SKM-1 treated with dmso at 0.1 percent for 144 hours (cell line): ENCODE results near the gene NSL1.
"Not testable (repeated sequence)": the region's sequence is repeated elsewhere in the genome, so short reads cannot be mapped to it uniquely, and the experiment has no call there.

Source experiments
- DNase-seq: peaks from one replicate; lab custom pipeline; 2025; ENCODE audit not compliant: unreplicated experiment; lab: John Stamatoyannopoulos, UW

The NSL1 gene, protein sequence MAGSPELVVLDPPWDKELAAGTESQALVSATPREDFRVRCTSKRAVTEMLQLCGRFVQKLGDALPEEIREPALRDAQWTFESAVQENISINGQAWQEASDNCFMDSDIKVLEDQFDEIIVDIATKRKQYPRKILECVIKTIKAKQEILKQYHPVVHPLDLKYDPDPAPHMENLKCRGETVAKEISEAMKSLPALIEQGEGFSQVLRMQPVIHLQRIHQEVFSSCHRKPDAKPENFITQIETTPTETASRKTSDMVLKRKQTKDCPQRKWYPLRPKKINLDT

DNA sequence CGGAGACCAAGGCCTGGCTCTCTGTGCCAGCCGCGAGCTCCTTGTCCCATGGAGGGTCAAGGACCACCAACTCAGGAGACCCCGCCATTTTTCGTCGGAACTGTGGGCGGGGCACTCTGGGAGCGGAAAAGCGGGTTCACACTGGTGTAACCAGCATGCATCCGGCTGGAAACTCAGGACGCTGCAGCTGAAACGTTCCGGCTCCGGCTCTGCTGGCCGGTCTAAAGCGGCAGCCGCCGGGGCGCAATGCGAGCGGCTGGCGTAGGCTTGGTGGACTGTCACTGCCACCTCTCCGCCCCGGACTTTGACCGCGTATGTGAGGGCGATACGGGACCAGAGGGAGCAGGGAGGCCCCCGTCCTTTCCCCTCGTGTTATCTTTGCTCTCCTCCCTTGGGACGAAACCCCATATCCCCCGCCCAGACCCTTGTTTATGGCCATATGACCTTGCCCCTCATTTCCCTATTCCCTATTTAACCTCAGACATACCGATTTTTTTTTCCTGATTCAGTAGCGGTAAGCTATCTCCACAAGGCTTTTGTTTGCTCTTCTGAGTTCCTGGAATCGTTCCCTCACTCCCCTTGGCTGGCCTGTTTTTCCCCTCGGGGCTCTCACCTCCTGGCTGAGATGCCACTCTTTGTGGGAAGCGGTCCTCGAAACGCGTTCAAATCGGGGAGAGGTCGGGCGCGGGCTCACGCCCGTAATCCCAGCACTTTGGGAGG is at the start of gene NSL1, which contains the start of gene TATDN3:
Gene NSL1, minus strand, starts transcription at position 102 of the 720 bp plus-strand sequence. Its CDS starts 14 bp downstream, at position 88.
Gene TATDN3, plus strand, starts transcription at position 219 of the 720 bp plus-strand sequence. Its CDS starts 28 bp downstream, at position 247.
- DNase-seq, result peak; percentile 80

DNA sequence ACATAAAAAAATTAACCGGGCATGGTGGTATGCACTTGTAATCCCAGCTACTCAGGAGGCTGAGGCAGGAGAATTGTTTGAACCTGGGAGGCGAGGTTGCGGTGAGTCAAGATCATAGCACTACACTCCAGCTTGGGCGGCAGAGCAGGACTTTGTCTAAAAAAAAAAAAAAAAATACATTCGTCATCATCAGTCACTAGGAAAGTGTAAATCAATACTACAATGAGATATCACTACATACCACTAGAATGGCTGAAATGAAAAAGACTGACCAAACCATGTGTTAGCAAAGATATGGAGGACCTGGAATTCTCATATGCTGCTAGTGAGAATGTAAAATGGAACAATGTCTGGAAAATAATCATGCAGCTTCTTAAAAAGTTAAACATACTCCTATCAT is 46.6 kb upstream of the NSL1 start:
- no peak for DNase-seq

DNA sequence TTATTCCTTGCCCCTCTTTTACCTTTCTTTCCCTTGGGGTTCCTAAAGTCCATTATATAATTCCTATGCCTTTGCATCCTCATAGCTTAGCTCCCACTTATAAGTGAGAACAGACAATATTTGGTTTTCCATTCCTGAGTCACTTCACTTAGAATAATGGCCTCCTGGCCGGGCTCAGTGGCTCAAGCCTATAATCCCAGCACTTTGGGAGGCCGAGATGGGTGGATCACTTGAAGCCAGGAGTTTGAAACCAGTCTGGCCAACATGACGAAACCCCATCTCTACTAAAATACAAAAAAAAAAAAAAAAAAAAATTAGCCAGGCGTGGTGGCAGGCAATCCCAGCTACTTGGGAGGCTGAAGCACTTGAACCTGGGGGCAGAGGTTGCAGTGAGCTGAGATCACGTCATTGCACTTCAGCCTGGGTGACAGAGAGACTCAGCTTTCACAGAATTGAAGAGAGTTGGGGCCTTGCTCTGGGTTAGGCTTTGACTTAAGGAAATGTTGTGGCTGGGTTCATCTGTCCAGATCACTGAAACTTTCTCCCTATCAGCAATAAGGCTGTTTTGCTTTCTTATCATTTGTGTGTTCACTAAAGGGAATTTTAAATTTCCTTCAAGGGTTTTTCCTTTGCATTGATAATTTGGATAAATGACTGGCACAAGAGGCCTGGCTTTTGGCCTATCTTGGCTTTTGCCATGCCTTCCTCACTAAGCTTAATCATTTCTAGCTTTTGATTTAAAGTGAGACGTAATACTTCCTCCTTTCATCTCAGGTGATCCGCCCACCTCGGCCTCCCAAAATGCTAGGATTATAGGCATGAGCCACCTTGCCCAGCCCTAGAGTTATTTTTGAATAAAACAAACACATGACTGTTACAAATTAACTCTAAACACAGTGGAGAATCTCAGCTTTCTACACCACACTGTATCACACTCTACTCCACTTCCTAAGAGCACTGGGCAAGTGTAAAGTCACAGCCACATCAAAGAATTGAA is 41.9 kb upstream of the NSL1 start:
- not testable (repeated sequence) for DNase-seq

DNA sequence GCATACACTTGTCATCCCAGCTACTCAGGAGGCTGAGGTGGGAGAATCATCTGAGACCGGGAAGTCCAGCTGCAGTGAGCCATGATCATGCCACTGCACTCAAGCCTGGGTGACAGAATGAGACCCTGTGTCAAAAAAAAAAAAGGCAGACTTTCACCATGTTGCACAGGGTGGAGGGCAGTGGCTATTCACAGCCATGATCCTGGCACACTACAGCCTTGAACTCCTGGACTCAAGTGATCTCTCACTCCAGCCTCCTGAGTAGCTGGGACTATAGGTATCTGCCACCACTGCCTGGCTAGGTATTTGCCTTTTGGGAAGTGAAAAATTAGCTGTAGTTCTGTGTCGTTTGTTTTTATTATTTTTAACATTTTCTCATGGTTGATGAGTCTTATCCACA is 36.8 kb upstream of the NSL1 start:
- DNase-seq, result no peak

DNA sequence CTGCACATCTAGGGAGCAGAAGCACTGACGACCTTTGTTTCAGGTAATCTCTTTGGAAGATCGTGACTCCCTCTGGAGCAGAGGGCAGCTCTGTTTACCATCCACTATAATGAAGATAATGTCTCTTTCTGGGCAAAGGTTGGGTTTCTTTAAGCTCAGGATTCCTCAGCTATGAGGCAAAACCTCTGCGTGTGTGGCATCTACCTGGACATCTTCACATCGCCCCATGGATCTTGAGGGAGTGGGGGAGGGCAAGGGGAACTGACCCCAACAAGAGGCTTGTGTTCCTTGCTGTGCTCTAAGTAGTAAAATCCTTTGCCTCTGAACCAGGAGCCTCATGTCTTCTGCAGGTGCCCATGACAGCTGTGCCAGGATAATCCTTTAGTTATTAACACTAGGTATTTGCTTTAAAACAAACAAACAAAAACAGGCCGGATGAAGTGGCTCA is 36.3 kb upstream of the NSL1 start:
- no peak for DNase-seq

DNA sequence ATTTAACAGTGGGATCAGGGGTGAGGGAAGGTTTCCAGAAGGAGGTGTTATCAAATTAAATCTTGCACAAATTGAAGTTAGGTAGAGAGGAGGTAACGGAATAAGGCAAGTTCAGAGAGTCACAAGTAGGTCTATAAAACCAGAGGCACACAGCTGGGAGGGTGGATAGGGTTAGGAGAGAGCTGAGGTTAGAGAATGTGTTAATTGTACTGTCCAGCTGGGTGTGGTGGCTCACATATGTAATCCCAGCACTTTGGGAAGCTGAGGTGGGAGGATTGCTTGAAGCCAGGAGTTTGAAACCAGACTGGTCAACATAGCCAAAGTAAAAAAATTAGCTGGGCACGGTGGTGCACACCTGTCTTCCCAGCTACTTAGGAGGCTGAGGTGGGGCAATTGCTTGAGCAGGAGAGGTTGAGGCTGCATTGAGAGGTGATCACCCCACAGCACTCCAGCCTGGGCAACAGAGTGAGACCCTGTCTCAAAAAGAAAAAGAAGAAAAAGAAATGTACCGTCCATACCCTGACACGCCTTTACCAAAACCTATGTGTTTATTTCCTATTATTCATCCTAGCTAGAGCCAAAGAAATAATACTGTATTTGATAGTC is 35.7 kb upstream of the NSL1 start:
- DNase-seq, result no peak

DNA sequence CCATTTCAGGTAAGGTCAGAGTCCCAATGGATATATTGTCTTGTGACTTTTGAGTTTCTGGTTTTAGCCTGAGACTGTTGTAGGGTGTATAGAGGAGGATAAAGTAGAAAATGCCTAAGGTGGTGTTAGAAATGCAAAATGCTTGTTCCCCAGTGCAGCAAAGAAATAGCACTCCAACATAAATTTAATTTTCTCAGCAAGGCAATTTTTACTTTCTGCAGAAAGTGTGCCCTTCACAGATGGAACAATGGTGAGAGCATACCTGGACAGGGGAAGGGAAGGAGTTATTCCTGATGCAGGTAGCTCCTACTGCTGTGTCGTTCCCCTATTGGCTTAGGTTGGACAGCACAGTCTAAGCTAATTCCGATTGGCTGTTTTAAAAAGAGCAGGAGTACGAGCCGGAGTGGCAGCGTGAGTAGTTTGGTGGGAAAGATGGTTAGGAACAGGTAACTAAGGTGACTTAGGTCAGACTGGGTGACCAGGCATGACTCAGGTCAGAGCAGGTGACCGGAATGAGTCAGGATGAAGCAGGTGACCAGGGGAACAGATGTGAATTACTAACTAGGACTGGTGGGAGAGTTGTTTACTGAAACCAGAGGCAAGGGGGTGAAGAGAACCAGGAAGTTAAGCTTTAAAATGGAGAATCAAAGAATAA is 34.3 kb upstream of the NSL1 start:
- DNase-seq, result no peak

DNA sequence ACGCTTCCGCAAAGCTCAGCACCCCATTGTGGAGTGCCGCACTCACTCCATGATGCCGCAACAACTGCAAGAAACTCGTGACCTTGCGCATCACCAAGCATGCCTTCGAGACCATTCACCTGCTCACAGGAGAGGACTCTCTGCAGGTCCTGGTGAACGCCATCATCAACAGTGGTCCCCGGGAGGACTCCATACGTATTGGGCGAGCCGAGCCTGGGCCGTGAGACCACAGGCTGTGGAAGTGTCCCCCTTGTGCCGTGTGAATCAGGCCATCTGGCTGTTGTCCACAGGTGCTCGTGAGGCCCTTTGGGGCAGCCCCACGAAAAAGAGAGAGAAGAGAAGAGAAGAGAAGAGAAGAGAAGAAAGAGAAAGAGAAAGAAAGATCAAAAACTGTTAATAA is 32.6 kb upstream of the NSL1 start:
- DNase-seq, result no peak

DNA sequence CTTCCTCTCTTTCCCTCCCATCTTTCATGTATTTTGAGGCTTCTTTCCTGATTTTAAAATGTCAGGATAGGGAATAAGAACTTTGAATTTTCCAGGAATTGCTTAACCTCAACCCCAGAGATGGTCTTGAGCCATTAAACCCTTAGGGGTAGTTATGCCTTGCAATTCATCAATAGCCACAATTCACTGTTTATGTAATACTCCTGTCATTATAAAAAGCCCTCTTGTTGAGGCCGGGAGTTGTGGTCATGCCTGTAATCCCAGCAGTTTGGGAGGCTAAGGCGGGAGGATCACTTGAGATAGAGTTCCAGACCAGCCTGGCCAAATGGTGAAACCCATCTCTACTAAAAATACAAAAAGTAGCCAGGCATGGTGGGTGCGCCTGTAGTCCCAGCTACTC is 31.4 kb upstream of the NSL1 start:
- no peak for DNase-seq

DNA sequence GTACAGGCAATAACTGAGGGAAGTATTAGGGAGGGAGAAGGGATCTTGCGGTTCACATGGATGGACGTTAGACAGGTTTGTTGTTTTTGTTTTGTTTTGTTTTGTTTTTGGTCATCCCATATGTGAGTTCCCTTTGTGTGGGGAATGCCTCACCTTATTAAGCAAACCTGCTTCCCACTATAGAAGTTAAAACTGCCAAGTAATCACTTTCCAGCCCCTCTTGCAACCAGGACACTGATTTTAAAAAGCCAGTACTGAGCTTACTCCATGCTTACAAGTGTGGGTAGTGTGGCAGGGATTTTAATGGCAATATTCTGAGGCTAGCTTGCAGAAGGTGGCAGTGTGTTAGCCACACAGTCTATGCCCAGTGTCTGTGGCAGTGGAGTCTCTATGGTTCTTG is 29.4 kb upstream of the NSL1 start:
- no peak for DNase-seq

DNA sequence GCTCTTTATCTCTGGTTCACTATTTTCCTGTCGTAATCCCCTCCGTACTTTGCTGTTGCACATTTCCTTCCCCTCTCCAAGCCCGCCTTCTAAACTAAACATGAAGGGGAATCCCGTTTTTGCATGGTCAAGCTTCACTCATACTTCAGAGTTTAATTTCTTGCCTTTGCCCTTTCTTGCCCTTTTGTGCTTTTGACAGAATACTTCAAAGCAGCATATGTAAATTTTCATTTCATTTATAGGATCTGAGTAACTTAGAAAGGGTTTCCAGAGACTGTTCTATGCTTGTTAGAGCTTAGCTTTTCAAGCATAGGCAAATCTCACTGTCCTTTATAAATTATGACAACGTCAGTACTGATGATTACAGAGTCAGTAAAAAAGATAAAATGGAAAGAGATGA is 28.1 kb upstream of the NSL1 start:
- peak; percentile 46 for DNase-seq

DNA sequence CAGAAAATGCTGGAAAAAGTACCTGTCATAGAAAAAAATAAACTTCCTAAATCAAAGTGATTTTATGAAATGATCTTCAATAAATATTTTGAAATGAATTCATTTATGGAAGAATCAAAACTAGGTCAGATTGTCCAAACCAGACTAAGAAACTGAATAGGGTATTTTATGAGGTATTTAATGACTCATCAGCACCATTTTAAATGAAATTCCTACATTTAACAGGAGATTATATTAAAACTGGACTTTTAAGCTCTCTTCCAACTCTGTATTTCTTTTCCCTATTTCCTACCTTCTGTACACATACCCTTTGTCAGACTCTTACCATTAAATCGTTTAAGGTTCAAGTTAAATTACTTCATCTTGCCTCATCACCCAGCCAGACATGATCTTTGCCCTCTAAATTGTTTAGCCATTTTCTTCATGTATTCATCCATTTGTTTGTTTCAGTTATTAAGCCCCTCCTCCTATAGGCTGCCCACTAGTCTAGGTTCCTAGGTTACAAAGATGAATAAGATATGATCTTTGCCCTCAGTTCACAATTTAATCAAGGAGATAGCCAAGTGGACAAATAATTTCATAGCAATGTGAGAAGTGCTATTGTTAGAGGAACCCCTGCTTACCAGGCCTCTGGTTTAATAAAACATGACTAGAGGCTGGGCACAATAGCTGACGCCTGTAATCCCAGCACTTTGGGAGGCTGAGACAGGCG is 25.1 kb upstream of the NSL1 start:
- DNase-seq, result no peak

DNA sequence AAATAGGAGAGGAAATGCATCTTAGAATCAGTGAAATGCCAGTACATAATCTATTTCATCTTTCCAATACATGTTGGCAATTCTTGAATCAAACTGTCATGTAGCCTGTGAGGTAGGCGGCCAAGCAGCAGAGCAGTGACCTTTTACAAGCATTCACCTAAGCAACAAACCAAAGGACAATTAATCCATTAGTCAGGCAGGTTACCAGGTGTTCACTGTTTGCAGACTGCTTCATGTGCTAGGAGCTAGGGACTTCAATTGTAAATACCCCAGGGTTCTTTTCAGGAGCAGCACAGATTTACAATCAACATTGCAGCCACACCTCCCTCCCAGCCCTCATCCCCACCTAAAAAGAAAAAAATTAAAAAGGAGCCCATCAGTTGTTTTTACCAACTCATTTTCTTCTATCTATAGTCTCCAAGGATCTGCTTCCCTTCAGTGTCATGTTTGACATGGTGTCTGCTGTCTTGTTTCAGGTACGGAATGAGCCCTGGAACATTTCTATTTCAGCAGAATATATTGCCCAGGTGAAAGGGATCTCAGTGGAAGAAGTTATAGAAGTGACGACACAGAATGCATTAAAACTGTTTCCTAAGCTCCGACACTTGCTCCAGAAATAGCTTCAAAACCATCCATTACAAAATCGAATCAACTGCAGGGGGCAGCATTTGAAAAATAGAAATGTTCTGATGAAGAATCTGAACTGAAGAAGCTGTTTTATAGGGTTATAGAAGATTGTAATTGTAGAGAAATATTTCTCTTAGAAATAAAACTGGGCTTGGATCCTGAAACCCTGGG is 23.2 kb upstream of the NSL1 start:
- peak; percentile 49 for DNase-seq

DNA sequence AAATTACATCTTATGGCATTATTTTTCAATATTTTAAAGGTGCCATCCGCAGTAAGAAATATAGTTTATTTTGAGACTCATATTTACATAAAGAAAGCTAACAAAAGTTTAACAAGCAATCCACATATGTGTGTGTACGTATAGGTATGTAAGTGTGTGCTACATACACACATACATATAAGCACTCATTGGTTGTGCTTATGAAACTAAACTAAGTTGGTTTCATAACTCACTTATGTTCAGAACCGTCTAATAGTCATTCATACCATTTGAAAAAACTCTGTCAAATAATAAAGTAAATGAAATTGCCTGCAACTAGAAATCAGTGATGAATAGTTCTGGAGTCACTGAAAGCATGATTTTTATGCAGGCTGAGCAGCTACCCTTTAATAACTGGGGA is 14.2 kb upstream of the NSL1 start:
- no peak for DNase-seq

DNA sequence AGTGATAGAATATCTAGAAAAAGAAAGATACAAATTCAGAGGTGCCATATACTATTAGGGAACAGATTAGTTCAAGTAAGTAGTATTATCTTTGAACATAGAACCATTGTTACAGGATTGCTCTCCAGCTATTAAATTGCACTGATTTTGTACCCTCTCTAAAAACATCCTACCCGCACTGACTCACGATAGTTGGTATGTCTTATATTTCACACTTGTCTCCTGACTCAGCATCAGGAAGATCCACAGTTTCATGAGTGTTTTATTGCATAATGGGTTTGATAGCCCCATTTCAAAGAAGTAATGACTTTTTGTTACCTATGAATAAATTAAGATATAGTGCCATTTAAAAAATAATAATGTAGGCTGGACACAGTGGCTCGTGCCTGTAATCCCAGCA is 6.1 kb upstream of the NSL1 start:
- no peak for DNase-seq

DNA sequence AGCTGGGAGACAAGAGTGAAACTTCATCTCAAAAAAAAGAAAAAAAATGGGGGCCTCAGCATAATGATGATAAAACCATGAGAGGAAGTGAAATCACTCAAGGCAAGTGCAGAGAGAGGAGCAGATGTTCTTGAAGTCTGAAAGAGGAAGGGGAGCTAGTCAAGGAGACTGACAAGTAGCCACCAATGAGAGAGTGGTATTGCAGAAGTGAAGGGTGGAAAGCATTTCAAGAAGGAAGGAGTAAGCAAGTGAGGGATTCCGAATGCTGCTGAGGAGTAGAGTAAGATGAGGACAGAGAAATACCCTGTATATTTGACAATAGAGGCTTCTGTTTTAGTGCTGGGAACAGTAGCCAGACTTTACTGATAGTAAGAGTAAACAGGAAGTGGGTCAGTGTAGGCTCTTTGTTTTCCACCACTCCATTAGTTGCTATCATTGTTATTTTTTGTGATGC is 3.0 kb upstream of the NSL1 start:
- peak; percentile 99 for DNase-seq

DNA sequence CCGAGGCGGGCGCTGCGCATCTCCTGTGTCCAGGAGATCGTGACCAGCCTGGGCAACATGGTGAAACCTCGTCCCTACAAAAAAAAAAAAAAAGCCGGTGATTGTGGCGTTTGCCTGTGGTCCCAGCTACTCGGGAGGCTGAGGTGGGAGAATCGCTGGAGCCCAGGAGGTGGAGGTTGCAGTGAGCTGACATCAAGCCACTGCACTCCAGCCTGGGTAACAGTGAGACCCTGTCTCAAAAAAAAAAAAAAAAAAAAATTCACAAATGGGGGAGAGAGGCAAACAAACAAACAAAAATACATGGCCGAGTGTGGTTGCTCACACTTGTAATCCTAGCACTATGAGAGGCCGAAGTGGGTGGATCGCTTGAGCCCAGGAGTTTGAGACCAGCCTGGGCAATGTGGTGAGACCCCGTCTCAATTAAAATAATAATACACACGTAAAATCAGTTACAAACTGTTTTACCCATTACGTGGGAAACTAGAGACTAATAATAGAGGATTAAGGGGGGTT is 875 bp upstream of the NSL1 start:
- DNase-seq, result no peak

DNA sequence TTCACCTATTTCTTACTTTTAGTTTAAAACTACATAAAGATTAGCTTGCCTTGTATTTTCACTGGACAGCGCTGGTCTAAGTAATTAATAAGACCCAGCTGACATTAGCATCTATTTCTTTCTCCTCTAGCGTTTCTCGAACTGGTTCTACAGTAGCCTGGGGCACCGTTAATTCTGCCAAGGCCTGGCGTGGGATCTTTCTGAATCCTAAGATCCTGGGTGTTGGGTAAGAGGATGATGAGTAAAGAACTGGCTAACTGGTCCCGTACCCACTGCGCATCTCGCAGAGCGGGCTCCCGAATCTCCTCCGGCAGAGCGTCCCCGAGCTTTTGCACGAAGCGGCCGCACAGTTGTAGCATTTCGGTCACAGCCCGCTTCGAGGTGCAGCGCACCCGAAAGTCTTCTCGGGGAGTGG is 309 bp downstream of the NSL1 start:
- peak; percentile 80 for DNase-seq

DNA sequence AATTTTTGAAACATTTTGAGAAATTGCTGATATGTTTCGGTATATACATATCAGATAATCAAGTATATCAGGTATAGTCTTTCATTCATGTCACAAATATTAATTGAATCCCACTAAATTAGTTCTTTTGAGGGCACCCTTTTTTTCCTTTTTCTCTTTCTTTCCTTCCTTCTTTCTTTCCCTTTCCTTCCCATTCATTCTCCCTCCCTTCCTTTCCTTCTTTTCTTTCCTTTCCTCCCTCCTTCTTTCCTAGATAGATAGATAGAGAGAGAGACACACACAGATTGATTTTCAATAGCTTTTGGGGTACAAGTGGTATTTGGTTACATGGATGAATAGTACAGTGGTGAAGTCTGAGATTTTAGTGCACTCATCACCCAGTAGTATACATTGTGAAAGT is 5.7 kb downstream of the NSL1 start:
- no peak for DNase-seq
